ENCODE measurements around the gene RAB30.

GRCh38 chr11:83070044-83070701 is 1.5 kb downstream of the RAB30 start:
- TF ChIP-seq, protein P1, sequence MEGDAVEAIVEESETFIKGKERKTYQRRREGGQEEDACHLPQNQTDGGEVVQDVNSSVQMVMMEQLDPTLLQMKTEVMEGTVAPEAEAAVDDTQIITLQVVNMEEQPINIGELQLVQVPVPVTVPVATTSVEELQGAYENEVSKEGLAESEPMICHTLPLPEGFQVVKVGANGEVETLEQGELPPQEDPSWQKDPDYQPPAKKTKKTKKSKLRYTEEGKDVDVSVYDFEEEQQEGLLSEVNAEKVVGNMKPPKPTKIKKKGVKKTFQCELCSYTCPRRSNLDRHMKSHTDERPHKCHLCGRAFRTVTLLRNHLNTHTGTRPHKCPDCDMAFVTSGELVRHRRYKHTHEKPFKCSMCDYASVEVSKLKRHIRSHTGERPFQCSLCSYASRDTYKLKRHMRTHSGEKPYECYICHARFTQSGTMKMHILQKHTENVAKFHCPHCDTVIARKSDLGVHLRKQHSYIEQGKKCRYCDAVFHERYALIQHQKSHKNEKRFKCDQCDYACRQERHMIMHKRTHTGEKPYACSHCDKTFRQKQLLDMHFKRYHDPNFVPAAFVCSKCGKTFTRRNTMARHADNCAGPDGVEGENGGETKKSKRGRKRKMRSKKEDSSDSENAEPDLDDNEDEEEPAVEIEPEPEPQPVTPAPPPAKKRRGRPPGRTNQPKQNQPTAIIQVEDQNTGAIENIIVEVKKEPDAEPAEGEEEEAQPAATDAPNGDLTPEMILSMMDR (IDR thresholded peaks at IDR 0.05), result no peak
- peak; percentile 53 for TF ChIP-seq POLR2AphosphoS5 (IDR thresholded peaks at IDR 0.05)
- no peak for TF ChIP-seq POLR2A (IDR thresholded peaks at IDR 0.05)

All from gastroesophageal sphincter (tissue), 3 donors.